ENCODE measurements around the gene FAM47B.

FAM47B gene

GRCh38 chrX:34942496-34942895 is at the start of gene FAM47B:
TSS of gene FAM47B (plus strand) at chrX:34942796. CDS start at chrX:34942832, 36 bp downstream.
- DNase-seq (ENCODE audit: low read depth), result no peak

DNA sequence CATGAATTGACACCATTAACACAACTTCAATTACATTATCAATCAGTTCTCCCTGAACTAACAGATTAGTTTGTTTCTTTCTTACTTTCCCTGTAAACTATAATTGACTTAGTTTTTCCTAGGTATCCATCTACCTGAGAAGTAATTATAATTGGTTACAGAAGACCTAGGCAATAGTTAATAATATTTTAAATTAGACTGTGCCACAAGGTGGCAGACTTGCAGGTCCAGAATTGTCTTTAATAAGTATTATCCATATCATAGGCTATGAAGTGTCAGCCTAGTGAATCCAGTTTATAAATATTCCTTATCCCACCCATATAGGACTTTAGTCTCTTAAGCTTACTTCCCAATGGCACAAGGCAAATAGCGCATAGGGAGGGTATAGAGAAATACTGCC is 48.9 kb upstream of the FAM47B start:
- DNase-seq (ENCODE audit: low read depth), result no peak

DNA sequence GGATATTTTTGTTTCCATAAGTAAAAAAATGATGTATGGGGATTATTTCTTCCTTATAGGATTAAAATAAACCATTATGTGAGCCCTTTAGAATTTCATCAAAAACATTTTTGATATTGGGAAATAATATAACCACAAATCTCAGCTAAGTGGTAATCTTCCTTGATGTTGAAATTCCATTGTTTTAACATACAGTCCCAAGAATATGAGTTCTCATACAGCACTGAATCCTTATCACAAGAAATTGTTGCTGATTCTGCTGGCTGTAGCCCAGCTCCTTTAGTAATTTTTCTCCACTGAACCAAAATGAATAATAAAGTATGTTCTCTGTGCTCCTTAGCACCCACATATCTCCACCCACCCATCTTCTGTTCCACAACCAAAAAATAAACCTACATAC is 41.9 kb upstream of the FAM47B start:
- DNase-seq (ENCODE audit: low read depth), result no peak

GRCh38 chrX:34901761-34902160 is 40.8 kb upstream of the FAM47B start:
- DNase-seq (ENCODE audit: low read depth), result no peak

- no peak for DNase-seq (ENCODE audit: low read depth)
Observed at GRCh38 chrX:34903316-34903715, 39.3 kb upstream of the FAM47B start.

DNA sequence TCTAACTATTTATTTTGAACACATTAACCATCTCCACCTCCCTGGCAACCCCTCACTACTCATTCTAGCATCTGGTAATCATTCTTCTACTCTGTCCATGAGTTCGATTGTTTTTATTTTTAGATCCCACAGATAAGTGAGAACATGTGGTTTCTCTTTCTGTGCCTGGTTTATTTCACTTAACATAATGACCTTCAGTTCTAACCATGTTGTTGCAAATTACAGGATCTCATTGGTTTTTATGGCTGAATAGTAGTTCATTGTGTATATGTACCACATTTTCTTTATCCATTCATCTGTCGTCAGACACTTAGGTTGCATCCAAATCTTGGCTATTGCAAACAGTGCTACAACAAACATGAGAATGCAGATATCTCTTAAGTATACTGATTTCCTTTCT is 33.4 kb upstream of the FAM47B start:
- DNase-seq (ENCODE audit: low read depth), result no peak

DNA sequence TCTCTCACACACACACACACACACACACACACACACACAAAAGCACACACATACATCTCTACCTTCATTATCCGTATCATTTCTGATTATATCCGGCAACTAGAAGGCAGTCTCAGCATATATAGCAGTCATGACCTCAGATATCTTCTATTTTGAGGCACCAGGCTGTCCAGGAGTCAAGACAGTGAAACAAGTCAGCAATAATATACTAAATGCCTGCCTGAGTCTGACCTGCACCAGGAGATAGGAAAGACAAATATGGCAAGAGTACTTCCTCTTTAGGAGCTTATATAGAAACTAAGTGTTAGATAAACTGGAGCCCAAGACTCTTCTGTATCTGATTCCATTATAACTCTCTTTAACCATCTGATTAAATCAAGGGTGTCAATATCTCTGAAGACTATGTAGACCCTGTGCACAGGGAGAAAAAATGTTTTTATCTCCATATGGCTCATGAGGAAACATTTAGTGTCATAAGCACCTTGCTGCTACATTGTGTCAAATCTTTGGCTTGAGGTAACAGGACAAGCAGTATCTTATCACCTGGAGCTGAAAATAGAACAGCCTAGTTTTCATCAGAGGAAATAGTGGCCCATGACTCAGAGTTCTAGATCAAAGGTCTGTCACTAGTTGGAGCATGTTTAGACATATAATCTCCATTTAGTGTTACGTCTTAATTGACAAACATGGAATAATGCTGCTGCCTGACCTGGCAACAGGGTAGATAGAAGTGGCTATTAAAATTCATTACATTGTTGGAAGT is 27.0 kb upstream of the FAM47B start:
- DNase-seq (ENCODE audit: low read depth), result no peak

- no peak for DNase-seq (ENCODE audit: low read depth)
Observed at GRCh38 chrX:34917146-34917545, 25.4 kb upstream of the FAM47B start.

GRCh38 chrX:34918091-34918736 is 24.4 kb upstream of the FAM47B start:
- DNase-seq (ENCODE audit: low read depth), result no peak

DNA sequence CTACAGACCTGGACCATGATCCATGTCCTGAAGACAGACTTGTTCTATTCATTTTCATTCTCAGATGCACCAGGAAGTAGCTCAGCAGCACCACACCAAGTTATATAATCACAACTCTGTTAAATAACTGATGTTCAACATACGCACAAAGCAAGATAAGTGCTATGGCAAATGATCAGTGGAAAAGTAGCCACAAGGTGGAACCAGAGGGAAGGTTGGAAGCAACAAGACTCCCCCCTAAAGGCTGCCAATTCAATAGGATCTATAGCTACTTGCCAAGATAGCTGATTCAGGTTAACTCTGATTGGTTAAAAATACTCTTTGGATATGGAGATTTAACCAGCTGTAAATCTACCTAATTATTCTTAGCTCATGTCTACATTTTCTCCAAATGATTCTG is 23.7 kb upstream of the FAM47B start:
- DNase-seq (ENCODE audit: low read depth), result no peak

- no peak for DNase-seq (ENCODE audit: low read depth)
Observed at GRCh38 chrX:34927866-34928265, 14.7 kb upstream of the FAM47B start.

- DNase-seq (ENCODE audit: low read depth), result no peak
Observed at GRCh38 chrX:34943235-34943634, 639 bp downstream of the FAM47B start.

GRCh38 chrX:34956916-34957315 is 14.3 kb downstream of the FAM47B start:
- DNase-seq (ENCODE audit: low read depth), result no peak

DNA sequence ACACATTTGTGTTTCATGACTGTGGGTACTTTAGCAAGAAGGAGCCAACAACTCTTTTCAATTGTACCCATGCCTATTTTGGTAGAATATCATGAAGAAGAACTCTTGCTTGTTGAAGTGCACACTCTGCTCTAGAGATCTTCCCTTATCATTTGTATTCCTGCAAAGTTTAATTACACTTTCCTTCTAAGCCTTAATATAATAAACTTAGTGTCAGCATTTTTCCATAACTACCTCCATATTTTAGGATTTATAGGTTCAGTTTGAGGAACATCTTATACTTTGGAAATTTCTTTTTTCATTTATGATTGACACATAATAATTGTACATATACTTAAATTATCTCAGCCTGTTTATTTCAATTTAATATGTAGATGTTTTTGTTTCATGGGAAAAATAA is 19.1 kb downstream of the FAM47B start:
- DNase-seq (ENCODE audit: low read depth), result no peak

DNA sequence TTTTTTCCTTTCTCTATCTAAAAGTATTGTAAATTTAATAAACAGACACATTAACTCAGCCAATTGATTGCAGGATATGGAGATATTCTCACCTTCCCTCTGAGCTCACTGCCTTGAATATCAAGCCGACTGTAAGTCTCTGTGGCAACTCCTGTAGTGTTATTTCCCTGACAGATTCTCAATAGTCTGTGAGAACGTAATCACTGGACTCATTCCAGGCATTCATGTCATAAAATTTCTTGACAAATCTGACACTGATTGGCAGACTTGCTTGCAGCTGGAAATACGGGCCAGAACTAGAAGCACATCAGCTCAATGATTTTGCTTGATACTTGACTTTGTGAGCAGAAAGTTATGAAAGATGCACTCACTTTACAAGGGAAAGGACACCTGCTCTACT is 29.6 kb downstream of the FAM47B start:
- DNase-seq (ENCODE audit: low read depth), result no peak

DNA sequence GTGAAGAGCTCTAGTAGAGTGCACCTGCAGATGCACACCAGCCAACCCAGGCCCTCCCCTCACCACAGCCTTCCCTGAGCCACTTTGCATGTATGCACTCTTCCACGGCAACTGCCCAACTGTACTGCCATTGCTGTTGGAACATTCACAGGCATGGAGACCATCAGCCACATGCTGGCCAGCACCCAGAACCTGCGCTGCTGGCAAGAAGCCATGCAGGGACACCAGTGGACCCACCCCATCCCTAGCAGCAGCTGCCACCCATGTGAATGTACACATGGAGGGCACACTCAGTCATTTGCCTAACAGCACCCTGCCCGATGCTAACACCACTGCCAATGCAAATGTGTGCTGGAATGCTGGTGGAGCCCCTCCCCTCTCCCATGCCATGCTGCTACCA is 35.6 kb downstream of the FAM47B start:
- DNase-seq (ENCODE audit: low read depth), result no peak

- DNase-seq (ENCODE audit: low read depth), result no peak
Observed at GRCh38 chrX:34987646-34988045, 45.0 kb downstream of the FAM47B start.

Measured in activated T-cell treated with anti-CD3 and anti-CD28 coated beads for 1 hour (primary cell).